K562 (cell line): Measurements from ENCODE around the gene CBL. TPM values are rescaled to one million over a fixed set of nuclear protein-coding genes. Genes with fewer than 3 reads are reported as not detected.
"Not testable (repeated sequence)": the region's sequence is repeated elsewhere in the genome, so short reads cannot be mapped to it uniquely, and the experiment has no call there.

Experiments used
- ATAC-seq: fragments of 200-7000 bp; cut with Tn5 transposase; 3 replicates; pipeline ENCODE4 v1.9.1; 2020; ENCODE audit warnings: moderate library complexity
- BruUV-seq: library from RNA; stranded (reverse); fragments of 400-500 nt; replicated peaks from 2 replicates; lab custom pipeline; 2021; lab: Mats Ljungman, UMichigan
- CTCF ChIA-PET: fragments of 300-600 bp; formaldehyde crosslinking; extraction: SDS; loops from one replicate; lab custom pipeline; 2021; ENCODE audit warnings: low intra/inter-chr PET ratio; lab: Yijun Ruan, JAX
- POLR2A ChIA-PET: fragments of 300-600, 350-650 bp; sonication (Branson Sonifier 250); formaldehyde crosslinking; extraction: SDS; loops from one replicate; lab custom pipeline; 2021; ENCODE audit warnings: antibody characterized with exemption, inconsistent platforms; lab: Yijun Ruan, JAX
- DNase-seq, 4 experiments: peaks; one replicate each; pipeline versions ENCODE4 v3.0.0 to v3.0.0-alpha.2; 2011 to 2018; ENCODE audit warnings: low spot score in 3 of 4, mixed read lengths in 3 of 4; ENCODE audit errors: extremely low read depth in 1 of 4
- FAIRE-seq: peaks from 2 replicates; lab custom pipeline; 2011; peaks lifted over from hg19 to GRCh38; lab: Jason Lieb, UNC
- H2AFZ ChIP-seq: 2 replicates; pipeline ENCODE4 v1.6.0; 2011; ENCODE audit warnings: low read depth, low read length, control low read depth, inconsistent platforms
- H3K27ac ChIP-seq: fragments of 200-600 bp; 3 replicates; pipeline ENCODE4 v1.8.0; 2011; ENCODE audit warnings: low read depth, mild to moderate bottlenecking, control low read depth, inconsistent platforms, low read length, moderate library complexity, mixed read lengths; ENCODE audit errors: extremely low read depth
- H3K27me3 ChIP-seq, 2 experiments: fragments of 300-600 bp in 1 of 2; 2 replicates in 1 of 2; 3 replicates in 1 of 2; pipeline versions ENCODE4 v1.6.0 to v1.8.0; 2011; ENCODE audit warnings: inconsistent platforms in 2 of 2, low read length in 2 of 2, mild to moderate bottlenecking in 1 of 2, mixed read lengths in 1 of 2, moderate library complexity in 1 of 2; ENCODE audit not compliant: control insufficient read depth in 2 of 2, insufficient read depth in 2 of 2
- H3K36me3 ChIP-seq: fragments of 300-600 bp; 3 replicates; pipeline ENCODE4 v1.8.0; 2011; ENCODE audit warnings: mild to moderate bottlenecking, low read length, inconsistent platforms; ENCODE audit not compliant: control insufficient read depth, insufficient read depth
- H3K4me1 ChIP-seq, 2 experiments: fragments of 200-600 bp in 1 of 2; replicated peaks in 1 of 2; 2 replicates in 1 of 2; 3 replicates in 1 of 2; pipeline versions ENCODE4 v1.5.1 to v1.8.0; 2011; ENCODE audit warnings: inconsistent platforms in 2 of 2, low read length in 2 of 2, mild to moderate bottlenecking in 1 of 2, mixed read lengths in 1 of 2, moderate library complexity in 1 of 2; ENCODE audit not compliant: control insufficient read depth in 2 of 2, insufficient read depth in 2 of 2
- H3K4me2 ChIP-seq: 2 replicates; pipeline ENCODE4 v1.6.1; 2011; ENCODE audit warnings: low read length, control low read depth, inconsistent platforms, mixed read lengths; ENCODE audit not compliant: insufficient read depth
- H3K4me3 ChIP-seq: fragments of 200-600 bp; sonication (generic), shearing (Covaris generic); 2 replicates; pipeline ENCODE4 v1.5.1; 2016; ENCODE audit warnings: control low read depth, inconsistent platforms
- H3K79me2 ChIP-seq: fragments of 200-600 bp; 3 replicates; pipeline ENCODE4 v1.8.0; 2011; ENCODE audit warnings: low read length, inconsistent platforms; ENCODE audit not compliant: control insufficient read depth, insufficient read depth
- H3K9ac ChIP-seq, 2 experiments: 2 replicates each; pipeline versions ENCODE4 v1.6.0 to v1.6.1; 2011; ENCODE audit warnings: low read depth in 2 of 2, low read length in 2 of 2, control low read depth in 1 of 2, inconsistent platforms in 1 of 2, mild to moderate bottlenecking in 1 of 2, mixed read lengths in 1 of 2; ENCODE audit not compliant: insufficient read depth in 1 of 2
- H3K9me1 ChIP-seq: one replicate; pipeline ENCODE4 v1.6.0; 2011; ENCODE audit warnings: inconsistent platforms, mild to moderate bottlenecking, low read length, moderate library complexity; ENCODE audit not compliant: control insufficient read depth, insufficient read depth
- H3K9me3 ChIP-seq: replicated peaks from 2 replicates; pipeline ENCODE4 v1.5.1; 2011; ENCODE audit warnings: low read depth, low read length, inconsistent platforms; ENCODE audit not compliant: control insufficient read depth, insufficient read depth
- H4K20me1 ChIP-seq: replicated peaks from 2 replicates; pipeline ENCODE4 v1.6.1; 2011; ENCODE audit warnings: low read length, inconsistent platforms, mixed read lengths; ENCODE audit not compliant: control insufficient read depth, insufficient read depth
- CEBPB ChIP-seq: fragments of 450-650 bp; IDR thresholded peaks from 2 replicates; pipeline ENCODE4 v1.6.1; 2016; ENCODE audit warnings: missing genetic modification characterization, missing compliant biosample characterization
- RBBP5 ChIP-seq: fragments of 200-600 bp; sonication (generic); IDR thresholded peaks from 2 replicates; pipeline ENCODE4 v1.6.1; 2012; ENCODE audit warnings: borderline replicate concordance, mild to moderate bottlenecking, low read length, control low read depth, inconsistent platforms; ENCODE audit not compliant: insufficient read depth, poor library complexity, severe bottlenecking
- SNIP1 ChIP-seq: fragments of 450-650 bp; IDR thresholded peaks from 2 replicates; pipeline ENCODE4 v1.7.1; 2017; ENCODE audit warnings: low read depth, mild to moderate bottlenecking
- ZKSCAN1 ChIP-seq: fragments of 150-350 bp; IDR thresholded peaks from 2 replicates; pipeline ENCODE4 v1.6.1; 2016; ENCODE audit warnings: low read depth, low read length
- ZKSCAN8 ChIP-seq: fragments of 200-800 bp; sonication (Bioruptor generic); IDR thresholded peaks from 2 replicates; pipeline ENCODE4 v1.6.1; 2016; ENCODE audit warnings: missing genetic modification characterization, missing compliant biosample characterization
- WGBS: fragments of 100-300 bp; shearing (Covaris generic); methylation state at CpG from one replicate; pipeline ENCODE4 v1.1.6; 2016; ENCODE audit warnings: low coverage, mixed read lengths; ENCODE audit not compliant: insufficient coverage; ENCODE audit errors: missing lambda C conversion rate; 5-methylcytosine and 5-hydroxymethylcytosine counted together
- in situ Hi-C: fragments of 300-500 bp; cut with MboI; formaldehyde crosslinking; loops from 4 replicates; pipeline ENCODE4 v1.15.0; 2018; ENCODE audit warnings: inconsistent platforms, mixed read lengths
- intact Hi-C: fragments of 100-400 bp; cut with micrococcal nuclease; formaldehyde crosslinking; loops from 2 replicates; pipeline ENCODE4 v1.14.2; 2022
- polyA plus RNA-seq, 8 experiments: library from polyadenylated mRNA; depleted of rRNA in 4 of 8; stranded (reverse) in 5 of 8; unstranded in 3 of 8; fragments of >200 nt; fragmentation: Nextera tagmentation in 2 of 8; fragmentation: Illumina TruSeq in 1 of 8; extraction: Ambion mirVana in 2 of 8; extraction: Trizol in 1 of 8; gene quantifications; 2 replicates each; pipeline versions ENCODE4 v1.2.1 to v1.2.3, GENCODE V29; 2011 to 2014; ENCODE audit warnings: inconsistent platforms in 1 of 8, missing spikeins in 1 of 8
- total RNA-seq, 7 experiments: library from RNA; depleted of rRNA in 6 of 7; stranded (reverse); fragments of >200 nt in 6 of 7; fragmentation: Illumina TruSeq in 2 of 7; extraction: Trizol in 2 of 7; gene quantifications; 2 replicates each; pipeline versions ENCODE4 v1.2.1 to v1.2.3, GENCODE V29; 2011 to 2021; ENCODE audit warnings: low replicate concordance in 1 of 7
- TF ChIP-seq, protein P1 (sequence below), 2 experiments: fragments of 450-650 bp in 1 of 2; sonication (generic) in 1 of 2; formaldehyde crosslinking in 1 of 2; IDR thresholded peaks in 1 of 2; conservative IDR thresholded peaks in 1 of 2; 2 replicates each; pipeline versions ENCODE4 v1.6.1 to v1.8.1; 2016 to 2023; ENCODE audit warnings: mild to moderate bottlenecking in 2 of 2, moderate library complexity in 2 of 2, inconsistent platforms in 1 of 2, missing genetic modification reagents in 1 of 2

Gene CBL
- total and polyA plus RNA-seq, 9 of the 15 experiments (the other 6 are each of a cell fraction or from before 2014, with no cell fraction given) = 3.2 to 24.9 (median 9.9) TPM

DNA sequence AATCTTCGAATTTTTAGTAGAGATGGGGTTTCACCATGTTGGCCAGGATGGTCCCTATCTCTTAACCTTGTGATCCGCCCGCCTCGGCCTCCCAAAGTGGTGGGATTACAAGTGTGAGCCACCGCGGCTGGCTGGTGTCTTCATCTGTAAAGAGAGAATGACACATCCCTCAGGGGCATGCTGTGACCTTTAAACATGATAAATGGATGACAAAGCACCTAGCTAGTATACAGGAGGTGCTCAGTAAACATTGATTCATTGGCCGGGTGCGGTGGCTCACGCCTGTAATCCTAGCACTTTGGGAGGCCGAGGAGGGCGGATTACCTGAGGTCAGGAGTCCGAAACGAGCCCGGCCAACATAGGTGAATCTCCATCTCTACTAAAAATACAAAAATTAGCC is 14.9 kb upstream of the CBL start:
- BruUV-seq, H3K4me3 ChIP-seq, H3K4me2 ChIP-seq, H3K27ac ChIP-seq, H3K9me3 ChIP-seq, H3K79me2 ChIP-seq, H3K36me3 ChIP-seq, H4K20me1 ChIP-seq, ATAC-seq, H3K27me3 ChIP-seq, CTCF ChIA-PET, intact Hi-C loops, H3K9ac ChIP-seq, H3K9me1 ChIP-seq, H2AFZ ChIP-seq, in situ Hi-C loops, FAIRE-seq: not testable (repeated sequence)
- POLR2A ChIA-PET = interaction anchor here (0.8 to 1.7 kb wide), 4 partner anchors 11 to 85 kb away, joined by 3 to 5 read pairs (median 4); partner anchors contain the start of gene NLRX1
- DNase-seq = peak in 1 of 4 experiments; percentile 24
- peaks cover 4 to 24% of the 10 kb centered on the region in 2 experiments; a peak in 4 of 5 replicates for H3K4me1 ChIP-seq
- TF ChIP-seq, protein P1, sequence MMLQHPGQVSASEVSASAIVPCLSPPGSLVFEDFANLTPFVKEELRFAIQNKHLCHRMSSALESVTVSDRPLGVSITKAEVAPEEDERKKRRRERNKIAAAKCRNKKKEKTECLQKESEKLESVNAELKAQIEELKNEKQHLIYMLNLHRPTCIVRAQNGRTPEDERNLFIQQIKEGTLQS (IDR thresholded peaks at IDR 0.05) = peak; percentile 15; the same call in 1 of the 2 replicates
- TF ChIP-seq, protein P1 (CRISPR knock-in tag; conservative IDR thresholded peaks at IDR 0.05) = not testable (repeated sequence)
- TF ChIP-seq ZKSCAN8 = peak; percentile 89
- 38% methylated on average over 14 of the region's 14 CpGs for WGBS

DNA sequence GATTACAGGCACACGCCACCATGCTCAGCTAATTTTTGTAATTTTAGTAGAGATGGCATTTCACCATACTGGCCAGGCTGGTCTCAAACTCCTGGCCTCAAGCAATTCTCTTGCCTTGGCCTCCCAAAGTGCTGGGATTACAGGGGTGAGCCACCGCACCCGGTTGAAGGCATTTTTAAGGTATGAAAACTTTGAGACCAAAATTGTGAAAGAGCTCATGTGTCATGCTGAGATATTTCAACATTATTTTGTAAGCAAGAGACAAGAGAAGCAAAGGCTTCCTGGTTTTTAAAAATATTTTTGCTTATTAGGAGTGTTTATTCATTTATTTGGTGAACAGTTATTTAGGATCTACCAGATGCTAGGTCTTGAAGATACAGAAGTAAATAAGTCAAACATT is 14.0 kb upstream of the CBL start:
- WGBS = 89% methylated on average over 3 of the region's 3 CpGs
- Histone ChIP-seq H3K36me3 (no peaks in the 10 kb centered on the region), H3K9ac (no peak overlapping the region), H2AFZ (no peak overlapping the region), H3K4me2 (no peak overlapping the region), H4K20me1 (no peaks in the 10 kb centered on the region), H3K27ac (no peak overlapping the region), H3K9me3 (no peaks in the 10 kb centered on the region), H3K79me2 (no peaks in the 10 kb centered on the region), H3K4me1 (peaks cover 2 to 19% of the 10 kb centered on the region in 2 experiments; a peak in 4 of 5 replicates), H3K9me1 (no peaks in the 10 kb centered on the region), H3K4me3 (no peak overlapping the region), H3K27me3 (no peaks in the 10 kb centered on the region; a peak in 1 of 5 replicates)
- no TSS peak for BruUV-seq
- ChIA-PET POLR2A (no interaction called here), CTCF (no interaction called here)
- intact Hi-C loops (no loop called here), in situ Hi-C loops (no loop called here)
- FAIRE-seq (no peak), ATAC-seq (no peak), DNase-seq (no peak)
- TF ChIP-seq CEBPB (peak; percentile 44; the same call in 1 of the 2 replicates), RBBP5 (no peak), SNIP1 (no peak), ZKSCAN1 (no peak)
